ENCODE measurements around the gene DYNLT2.
"Not testable (repeated sequence)": the region's sequence is repeated elsewhere in the genome, so short reads cannot be mapped to it uniquely, and the experiment has no call there.

DYNLT2 gene

DNA sequence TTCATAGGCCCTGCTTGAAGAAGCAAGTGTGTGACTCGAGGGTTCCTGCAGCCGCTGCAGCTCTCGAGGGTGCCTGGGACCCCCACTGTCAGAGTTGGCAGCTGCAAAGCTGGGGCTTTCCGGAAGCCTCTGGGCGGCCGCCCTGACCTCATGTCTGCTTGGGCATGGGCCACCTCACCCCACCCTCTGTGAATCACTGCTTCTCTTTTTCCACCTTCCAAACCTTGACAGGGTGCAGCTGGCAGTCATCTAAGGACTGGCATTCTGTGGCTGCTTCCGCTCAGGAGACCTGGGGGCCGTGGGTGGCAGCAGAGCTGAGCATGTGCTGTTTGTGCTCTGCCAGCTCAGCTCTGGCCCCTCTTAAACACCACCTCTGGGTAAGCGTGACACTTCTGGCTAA, 32.0 kb upstream of the DYNLT2 start:
- DNase-seq, result no peak

DNA sequence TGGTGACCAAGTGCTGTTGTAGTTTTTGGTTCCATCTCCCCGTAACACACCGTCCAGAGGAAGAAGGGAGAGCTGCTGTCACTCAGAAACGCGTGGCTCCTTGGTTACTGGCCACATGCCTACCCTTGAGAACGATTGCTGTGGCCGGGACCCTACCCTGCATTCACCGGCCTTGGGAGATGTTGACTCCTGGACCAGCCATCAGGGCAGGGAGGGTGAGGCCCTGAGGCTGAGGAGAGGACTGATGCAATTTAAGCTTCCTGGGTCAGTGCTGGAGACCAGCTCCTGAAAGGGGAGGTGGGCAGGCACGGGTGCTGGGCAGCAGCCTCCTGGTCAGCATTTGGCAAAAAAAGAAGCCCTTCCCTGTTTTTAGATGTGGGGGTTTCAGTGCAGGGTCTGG, 31.6 kb upstream of the DYNLT2 start:
- DNase-seq, result no peak

DNA sequence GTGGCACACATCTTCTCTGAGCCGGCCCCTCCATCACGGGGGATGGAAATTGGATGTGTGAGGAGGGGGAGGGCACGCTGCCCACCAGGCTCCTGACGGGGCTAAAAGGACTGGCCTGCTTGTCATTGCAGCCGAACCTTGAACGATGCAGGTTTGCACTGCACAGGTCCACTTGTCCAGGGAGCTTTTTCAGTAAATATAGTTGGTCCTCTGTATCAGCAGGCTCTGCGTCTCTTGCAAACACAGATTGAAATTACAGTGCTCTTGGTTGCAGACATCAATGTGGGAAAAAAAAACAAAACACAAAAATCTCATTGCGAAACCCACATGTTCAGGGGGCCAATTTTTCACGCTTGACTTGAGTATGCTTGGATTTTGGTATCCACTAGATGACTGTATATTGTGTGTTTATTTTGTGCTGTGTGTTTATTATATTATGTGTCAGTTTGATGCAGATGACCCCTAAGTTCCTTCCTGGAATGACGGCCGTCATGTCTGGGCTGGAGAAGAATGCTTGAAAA, 29.3 kb upstream of the DYNLT2 start:
- DNase-seq, result no peak

DNA sequence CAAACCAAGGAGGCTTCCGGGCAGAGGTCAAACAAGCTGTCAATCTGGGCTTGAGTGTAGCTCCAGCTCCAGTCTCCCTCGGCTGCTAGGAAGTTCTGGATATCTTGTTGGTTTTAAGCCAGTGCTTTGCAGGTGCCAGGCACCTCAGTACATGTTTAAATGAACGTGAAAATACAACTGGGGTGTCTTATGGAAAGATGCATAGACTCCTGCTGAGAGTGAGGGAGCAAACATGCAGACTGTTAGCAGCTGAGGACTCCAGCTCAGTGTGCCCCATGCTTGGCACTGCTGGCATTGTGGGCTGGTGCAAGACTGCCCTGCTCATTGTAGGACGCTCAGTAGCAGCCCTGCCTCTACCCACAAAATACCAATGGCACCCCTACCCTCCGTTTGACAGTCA, 28.5 kb upstream of the DYNLT2 start:
- DNase-seq, result no peak

DNA sequence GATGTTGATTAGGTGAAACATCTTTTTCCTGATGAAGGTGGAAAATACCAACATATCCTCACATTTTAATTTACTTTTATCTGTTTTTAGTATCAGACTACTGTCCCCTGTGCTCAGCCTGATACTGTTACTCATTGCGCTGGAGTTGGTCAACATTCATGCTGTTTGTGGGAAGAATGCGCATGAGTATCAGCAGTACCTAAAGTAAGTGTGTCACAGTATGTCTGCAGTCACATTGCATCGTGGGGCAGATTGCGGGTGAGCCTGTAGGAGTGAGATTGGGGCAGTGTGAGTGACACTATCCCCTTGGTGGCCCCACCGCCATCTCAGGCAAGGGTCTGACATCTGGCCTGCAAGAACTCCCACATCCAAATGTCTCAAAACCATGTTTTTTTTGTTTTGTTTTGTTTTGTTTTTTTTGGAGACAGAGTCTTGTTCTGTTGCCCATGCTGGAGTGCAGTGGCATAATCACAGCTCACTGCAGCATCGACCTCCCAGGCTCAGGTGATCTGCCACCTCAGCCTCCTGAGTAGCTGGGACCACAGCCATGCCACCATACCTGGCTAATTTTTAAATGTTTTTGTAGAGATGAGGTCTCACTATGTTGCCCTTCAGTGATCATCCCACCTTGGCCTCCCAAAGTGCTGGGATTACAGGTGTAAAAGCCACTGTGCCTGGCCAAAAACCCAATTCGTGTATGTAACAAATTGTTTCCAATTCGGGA, 27.9 kb upstream of the DYNLT2 start:
- DNase-seq, result no peak

DNA sequence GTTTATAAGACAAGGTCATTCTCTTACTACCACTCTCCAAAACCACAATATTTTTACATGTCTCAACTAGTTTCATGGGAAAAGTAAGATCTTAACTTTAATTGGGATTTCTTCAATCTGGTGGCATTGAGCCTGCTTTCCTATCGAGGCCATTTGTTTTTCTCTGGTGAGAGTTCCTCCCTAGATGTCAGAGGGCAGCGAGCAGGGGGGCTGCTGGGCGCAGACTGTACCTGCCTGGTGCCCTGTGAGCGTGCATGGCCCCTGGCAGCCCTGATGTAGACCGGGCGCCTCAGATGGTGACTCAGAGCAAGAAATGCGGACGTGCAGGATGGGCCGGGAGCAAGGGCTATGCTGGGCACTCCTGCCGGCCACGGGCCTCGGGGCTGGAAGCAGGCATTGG, 27.3 kb upstream of the DYNLT2 start:
- no peak for DNase-seq

DNA sequence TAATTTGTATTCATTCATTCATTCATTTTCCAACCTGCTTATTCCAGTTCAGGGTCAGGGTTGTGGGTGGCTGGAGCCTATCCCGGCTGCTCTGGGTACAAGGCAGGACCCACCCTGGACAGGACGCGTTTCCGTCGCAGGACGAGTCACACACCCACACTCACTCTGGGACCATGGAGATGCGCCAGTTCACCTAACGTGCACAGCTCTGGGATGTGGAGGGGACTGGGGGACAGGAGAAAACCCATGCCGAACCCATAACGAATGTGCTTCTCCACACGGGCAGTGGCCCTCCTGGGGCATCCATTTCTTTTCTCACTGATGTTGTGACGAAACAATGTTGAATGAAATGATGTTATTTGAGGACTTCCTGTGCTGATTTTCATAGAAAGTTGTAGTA, 26.5 kb upstream of the DYNLT2 start:
- no peak for DNase-seq

DNA sequence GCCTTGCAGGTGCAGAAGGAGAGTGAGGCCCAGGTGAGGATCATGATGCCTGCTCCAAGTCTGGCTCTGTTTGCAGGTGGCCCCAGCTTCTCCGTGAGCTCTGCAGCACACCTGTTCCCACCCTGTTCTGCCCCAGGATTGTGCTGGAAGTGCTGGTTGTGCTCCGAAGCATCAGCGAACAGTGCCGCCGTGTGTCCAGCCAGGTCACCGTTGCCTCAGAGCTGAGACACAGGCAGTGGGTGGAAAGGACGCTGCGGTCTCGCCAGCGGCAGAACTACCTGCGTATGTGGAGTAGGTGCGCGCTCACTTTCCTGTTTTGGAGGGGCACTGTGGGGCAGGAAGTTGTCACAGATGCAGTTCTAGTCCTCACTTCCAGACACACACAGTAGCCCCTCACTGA, 25.0 kb upstream of the DYNLT2 start:
- no peak for DNase-seq

DNA sequence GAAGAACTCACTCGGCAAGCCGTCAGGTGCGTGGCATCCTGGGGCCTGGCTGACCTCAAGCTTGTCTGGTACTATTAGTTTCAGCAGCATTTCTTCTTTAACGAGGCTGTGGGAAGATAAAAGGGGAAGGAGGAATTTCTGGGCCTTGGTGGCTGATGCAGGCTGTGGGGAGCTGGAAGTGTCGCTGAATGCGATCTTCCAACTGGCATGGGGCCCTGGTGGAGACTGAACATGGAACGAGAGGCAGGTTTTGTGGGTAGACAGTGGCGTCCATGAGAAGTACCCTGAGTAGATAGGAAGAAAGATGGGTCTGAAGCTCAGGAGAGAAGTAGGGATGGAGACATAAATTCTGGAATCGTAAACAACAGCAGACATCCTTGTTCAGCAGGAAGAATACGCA, 23.9 kb upstream of the DYNLT2 start:
- no peak for DNase-seq

DNA sequence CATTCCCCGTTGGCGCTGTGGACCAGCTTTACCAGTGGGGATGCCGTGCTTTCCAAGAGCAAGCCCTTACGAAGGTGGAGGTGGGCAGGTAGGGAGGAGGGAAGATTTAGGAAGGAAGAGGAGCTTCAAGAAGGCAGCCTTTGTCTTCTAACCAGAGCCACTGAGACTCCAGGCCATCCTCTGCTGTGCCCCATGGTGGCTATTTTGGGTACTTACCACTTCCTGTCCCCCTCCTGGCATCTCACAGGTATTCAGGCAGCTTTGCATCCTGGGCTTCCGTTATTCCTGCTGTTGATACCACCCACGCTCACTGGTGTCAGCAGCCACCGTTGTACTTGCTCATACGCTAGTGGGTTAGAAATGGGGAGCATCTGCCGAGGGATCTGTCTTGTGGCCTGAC, 23.0 kb upstream of the DYNLT2 start:
- DNase-seq, result no peak

DNA sequence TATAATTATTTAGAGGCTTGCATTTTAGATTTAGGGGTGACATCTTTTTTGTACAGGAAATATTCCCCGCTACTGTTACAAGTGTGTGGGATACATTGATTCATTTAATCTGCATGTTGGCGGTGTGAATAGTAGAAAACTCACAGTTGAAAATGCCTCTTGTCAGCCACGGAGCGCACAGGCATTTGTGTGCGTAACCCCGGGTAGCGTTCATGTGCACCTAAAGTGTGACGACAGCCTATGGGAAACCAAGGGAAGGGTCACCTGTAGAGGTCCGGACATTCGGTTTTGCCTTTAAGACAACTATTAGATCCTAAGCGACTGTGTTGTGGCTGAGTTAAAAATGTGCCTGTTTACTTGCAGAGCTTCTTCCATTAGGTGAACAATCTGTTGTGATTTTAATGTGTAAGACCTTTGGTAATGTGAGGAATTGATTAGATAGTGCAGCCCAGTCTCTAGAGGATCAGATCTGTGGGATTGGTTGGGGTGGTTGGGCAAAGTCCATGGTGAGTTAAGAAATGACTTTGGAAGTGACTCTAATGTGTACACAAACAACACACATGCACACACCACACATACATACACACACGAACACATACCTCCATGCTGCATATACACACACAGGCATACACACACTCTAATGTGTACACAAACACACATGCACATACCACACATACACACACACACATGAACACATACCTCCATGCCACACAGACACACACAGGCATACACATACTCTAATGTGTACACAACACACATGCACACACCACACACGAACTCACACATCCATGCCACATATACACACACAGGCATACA, 15.8 kb upstream of the DYNLT2 start:
- no peak for DNase-seq

DNA sequence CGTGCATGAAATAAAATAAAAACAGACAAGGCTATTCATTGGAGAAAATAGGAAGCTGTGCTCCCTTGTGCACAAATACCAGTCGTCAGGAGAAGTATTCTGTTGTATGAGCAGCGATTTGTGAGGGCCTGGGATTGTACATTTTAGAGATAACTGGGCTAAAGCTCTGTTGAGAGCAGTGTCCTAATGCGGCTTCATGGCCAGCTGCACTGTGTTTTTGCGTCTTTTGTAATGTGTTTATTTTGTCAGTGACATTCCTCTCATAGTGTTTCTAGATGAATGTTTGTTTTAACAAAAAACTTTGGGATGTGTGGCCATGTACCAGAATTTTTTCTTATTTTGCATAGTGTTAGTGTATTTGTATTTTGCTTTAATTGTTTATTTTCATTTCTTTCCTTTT, 14.9 kb upstream of the DYNLT2 start:
- no peak for DNase-seq

DNA sequence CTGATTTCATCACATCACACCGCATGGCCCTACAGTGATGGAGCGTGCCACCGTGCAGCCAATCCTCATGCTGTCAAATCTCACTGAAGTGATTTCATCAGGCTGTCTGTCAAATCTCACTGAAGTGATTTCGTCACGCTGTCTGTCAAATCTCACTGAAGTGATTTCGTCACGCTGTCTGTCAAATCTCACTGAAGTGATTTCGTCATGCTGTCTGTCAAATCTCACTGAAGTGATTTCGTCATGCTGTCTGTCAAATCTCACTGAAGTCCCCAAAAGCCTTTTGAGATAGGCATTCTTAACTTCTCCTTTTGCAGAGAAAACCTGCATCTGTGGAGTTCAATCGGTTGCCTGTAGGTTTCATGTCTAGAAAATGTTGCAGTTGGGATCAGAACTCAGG, 14.4 kb upstream of the DYNLT2 start:
- DNase-seq, result not testable (repeated sequence)

DNA sequence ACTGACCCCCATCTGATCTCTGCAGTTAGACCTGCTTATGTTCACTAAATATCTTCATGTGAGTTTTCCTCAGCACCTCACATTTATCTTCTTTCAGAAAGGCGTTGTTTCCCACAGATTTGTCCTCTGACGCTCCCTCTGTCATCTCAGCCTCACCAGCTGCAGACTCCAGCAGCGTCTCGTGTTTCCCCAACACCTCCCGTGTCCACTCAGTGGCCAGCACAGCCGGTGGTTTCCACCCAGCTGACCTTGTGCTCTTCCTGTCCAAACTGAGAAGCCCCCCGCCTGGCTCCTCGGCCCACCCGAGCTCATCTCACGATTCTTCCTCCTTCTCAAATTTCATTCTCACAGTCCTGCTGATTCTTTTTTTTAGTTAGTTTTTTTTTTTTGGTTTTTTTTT, 12.5 kb upstream of the DYNLT2 start:
- DNase-seq, result no peak

DNA sequence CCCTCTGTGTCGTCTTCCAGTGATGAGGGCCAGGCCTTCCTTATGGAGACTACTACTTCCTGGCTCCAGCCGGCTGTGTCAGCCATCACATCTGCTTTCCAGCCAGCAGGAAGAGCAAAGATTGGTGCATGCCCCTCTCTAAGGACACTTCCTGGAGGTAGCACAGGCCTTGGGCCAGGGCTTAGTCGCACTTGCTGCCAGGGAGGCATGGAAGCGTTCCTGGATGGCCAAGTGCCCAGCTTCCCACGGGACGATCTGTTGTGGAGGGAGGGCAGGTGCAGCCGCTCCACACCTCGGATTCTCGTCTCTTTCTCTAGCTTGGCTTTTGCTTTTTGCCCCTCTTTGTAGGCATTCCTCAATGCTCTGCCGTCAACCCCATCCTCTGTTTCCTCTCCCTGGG, 11.9 kb upstream of the DYNLT2 start:
- no peak for DNase-seq

DNA sequence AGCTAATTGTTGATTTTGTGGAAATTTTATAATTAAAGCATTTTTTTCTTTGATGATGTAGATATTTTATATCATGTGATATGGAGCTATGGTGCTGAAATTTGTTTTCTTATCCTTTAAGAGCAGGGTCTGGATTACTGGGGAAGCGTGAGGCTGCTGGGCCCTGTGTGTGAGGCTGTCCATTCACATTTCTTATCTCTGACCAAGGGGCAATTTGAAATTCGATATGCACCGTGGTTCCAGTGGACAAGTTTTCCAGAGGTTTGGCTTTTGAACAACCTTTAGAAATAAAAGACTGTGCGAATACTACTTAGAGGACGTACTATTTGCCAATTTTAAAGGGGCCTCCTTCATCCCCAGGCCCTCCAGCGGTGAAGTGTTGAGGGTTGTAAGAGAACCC, 3.8 kb upstream of the DYNLT2 start:
- DNase-seq, result no peak

DNA sequence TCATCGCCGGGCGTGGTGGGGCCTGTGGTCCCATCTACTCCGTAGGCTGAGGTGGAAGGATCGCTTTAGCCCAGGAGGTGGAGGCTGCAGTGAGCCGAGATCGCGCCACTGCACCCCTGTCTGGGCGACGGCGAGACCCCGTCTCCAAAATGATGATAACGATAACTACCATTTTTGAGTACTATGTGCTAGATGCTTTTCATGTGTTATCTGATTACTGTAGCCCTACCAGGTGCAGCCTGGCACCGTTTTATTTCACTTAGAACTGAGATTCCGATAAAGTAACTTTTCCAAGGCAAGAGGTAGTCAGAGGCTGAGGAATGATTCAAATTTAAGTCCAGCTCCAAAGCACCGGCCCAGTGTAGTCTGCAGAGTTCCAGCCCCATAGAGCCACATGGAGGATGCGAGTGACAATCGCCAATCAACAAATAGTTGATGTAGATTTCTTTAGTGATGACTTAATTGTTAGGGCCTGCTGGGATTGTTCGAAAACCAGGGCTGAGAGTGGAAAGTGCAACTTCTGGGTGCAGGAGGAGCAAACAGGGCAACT, 777 bp upstream of the DYNLT2 start:
- DNase-seq, result peak in 1 of 3 donors; percentile 4

DNA sequence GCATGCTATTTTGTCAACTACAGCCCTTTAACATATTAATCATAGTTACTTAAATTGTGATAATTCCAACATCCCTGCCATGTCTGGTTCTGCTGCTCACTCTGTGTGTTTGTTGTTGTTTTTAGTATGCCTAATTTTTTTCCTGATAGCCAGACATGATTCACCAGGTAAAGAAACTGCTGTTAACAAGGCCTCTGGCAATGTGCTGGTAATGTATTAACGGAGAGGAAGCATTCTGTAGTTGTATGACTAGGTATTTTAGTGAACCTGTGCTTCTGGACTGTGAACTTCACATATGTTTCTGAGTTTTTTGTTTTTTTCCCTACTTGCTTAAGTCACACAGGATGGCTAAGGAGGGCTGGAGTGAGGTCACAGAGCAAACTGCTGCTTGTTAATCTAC, 4.8 kb downstream of the DYNLT2 start:
- DNase-seq, result no peak

DNA sequence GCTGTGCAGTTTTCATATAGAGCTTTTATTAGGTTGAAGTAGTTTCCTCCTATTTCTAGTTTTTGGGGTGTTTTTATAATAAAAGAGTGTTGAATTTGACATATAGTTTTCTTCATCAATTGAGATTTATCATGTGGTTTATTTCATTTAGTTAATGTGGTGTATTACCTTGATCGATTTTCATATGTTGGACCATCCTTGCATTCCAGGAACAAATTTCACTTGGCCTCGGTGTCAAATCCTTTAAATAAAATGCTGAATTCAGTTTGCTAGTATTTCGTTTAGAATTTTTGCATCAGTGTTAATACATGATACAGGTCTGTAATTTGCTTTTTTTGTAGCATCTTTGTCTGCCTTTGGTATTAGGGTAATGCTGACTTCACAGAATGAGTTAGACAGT, 6.0 kb downstream of the DYNLT2 start:
- DNase-seq, result no peak

DNA sequence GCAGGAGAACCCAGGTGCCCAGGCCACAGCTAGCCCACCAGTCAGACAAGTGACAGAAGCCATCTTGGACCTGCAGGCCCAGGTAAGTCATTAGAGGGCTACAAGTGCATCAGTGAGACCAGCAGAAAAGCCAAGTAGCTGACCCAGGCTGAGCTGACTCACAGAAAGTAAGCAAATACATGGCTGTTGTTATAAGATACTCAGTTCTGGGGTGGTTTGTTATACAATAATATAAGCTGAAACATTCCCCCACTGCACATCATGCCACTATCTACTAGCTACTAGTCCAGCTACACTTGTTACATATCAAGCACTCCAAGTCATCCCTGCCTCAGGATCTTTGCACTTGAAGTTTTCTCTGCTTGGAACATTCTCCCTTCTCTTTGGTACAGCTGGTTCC, 10.0 kb downstream of the DYNLT2 start:
- DNase-seq, result no peak

DNA sequence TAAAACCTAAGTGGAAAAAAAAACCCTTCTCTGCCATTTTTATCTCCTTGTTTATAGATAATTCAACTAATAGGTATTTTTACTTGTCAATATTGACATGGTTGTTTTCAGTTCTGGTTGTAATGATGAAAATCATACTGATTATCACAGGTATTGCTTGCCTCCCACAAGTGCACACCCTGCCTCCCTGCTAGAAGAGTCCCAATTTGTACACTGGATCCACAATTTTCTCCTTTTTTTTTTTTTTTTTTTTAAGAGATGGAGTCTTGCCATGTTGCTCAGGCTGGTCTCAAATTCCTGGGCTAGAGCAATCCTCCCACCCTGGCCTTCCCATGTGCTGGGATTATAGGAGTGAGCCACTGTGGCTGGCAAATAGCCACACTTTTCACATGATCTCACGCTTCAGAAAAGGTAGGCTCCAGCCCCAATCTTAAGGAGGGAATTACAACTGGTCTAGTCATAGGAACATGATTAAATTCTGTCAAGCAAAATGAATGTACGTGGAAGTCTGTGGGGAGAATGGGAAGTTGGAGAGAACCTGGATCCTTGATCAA, 12.3 kb downstream of the DYNLT2 start:
- DNase-seq, result no peak

DNA sequence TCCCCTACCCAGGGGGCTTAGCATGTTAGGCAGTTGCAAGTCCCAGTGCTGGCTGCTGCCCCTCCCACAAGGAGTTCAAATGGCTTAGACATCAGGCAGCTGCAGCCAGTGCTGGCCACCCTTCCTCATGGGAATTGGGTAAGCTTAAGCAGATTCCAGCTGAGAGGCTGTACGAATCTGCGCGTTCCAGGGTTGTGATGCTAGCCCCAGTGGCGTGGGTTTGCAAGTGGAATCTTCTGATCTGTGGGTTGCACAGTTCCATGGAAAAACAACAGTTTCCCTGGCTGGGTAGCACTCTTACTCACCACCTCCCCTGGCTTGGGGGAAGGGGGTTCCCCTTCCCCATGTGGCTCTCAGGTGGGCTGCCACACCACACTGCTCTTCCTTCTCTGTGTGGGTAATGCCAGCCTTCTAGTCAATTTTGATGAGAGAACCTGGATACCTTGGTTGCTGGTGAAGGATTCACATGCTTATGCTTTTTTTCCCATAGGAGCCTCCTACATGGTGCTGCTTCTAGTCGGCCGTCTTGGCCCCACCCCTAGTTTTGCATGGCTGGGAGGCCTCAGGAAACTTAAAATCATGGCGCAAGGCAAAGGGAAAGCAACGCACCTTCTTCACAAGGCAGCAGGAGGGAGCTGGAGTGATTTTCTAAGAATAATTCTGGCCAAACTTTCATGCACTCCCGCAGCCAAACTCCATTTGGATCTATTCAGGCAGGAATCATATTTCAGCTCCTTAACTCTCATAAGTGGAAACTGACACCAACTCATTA, 13.0 kb downstream of the DYNLT2 start:
- no peak for DNase-seq

DNA sequence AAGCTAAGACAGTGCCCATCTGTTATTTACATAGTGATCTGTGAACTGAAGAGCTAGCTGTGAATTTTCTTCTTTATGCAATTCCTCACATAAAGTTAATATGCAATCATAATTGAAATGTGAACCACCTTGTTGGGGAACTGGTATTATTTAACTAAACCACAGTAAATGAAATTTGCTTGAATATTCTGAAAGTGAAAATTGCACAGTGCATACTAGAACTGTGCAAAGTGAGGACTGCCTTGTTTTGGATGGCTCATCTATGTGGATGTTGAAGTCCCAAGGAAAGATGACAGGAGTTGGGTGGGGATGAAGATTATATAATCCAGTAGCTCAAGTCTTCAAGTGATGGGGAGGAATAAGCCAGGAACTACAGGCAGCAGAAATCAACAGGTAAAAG, 21.4 kb downstream of the DYNLT2 start:
- DNase-seq, result no peak
